ENCODE results near the gene GFOD1. TPM values are rescaled to one million over a fixed set of nuclear protein-coding genes. Genes with fewer than 3 reads are reported as not detected.

The GFOD1 gene
- total and polyA plus RNA-seq, 2 of the 4 experiments (the other 2 are of a cell fraction) = 1.8 to 3.4 TPM

GRCh38 chr6:13490402-13490801 is 3.0 kb upstream of the GFOD1 start:
- no peak overlapping the region for H2AK9ac ChIP-seq (replicated peaks; ENCODE audit: low read depth, low read length, poor library complexity)
- H4K5ac ChIP-seq (ENCODE audit: low read depth, low read length) = no peak overlapping the region
- TF ChIP-seq SMC3 (IDR thresholded peaks at IDR 0.05; ENCODE audit: low read depth, low read length) (no peak), BHLHE40 (IDR thresholded peaks at IDR 0.05; ENCODE audit: low read depth, low read length) (no peak), MAZ (IDR thresholded peaks at IDR 0.05; ENCODE audit: borderline replicate concordance, low read depth, low read length) (no peak), MAFK (IDR thresholded peaks at IDR 0.05; ENCODE audit: low read depth, low read length) (no peak), RAD21 (IDR thresholded peaks at IDR 0.05; ENCODE audit: low read length) (no peak), RCOR1 (IDR thresholded peaks at IDR 0.05; ENCODE audit: insufficient replicate concordance, low read length) (no peak), USF2 (IDR thresholded peaks at IDR 0.05; ENCODE audit: low read depth, low read length) (no peak), MXI1 (IDR thresholded peaks at IDR 0.05; ENCODE audit: borderline replicate concordance, low read depth, low read length) (no peak), RFX5 (IDR thresholded peaks at IDR 0.05; ENCODE audit: low read depth, low read length) (no peak), POLR2A (IDR thresholded peaks at IDR 0.05; ENCODE audit: low read depth, low read length) (no peak), NFE2L2 (IDR thresholded peaks at IDR 0.05; ENCODE audit: low read depth, low read length) (no peak), CEBPB (IDR thresholded peaks at IDR 0.05; ENCODE audit: low read depth, low read length) (no peak), CTCF (conservative IDR thresholded peaks at IDR 0.05; ENCODE audit: low read depth, low read length) (no peak), CHD1 (IDR thresholded peaks at IDR 0.05; ENCODE audit: low read depth, low read length) (no peak)
- TF ChIP-seq, protein P1, sequence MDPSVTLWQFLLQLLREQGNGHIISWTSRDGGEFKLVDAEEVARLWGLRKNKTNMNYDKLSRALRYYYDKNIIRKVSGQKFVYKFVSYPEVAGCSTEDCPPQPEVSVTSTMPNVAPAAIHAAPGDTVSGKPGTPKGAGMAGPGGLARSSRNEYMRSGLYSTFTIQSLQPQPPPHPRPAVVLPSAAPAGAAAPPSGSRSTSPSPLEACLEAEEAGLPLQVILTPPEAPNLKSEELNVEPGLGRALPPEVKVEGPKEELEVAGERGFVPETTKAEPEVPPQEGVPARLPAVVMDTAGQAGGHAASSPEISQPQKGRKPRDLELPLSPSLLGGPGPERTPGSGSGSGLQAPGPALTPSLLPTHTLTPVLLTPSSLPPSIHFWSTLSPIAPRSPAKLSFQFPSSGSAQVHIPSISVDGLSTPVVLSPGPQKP (IDR thresholded peaks at IDR 0.05; ENCODE audit: borderline replicate concordance, low read depth, low read length) = no peak
- peaks cover 0 to 13% of the 10 kb centered on the region in 2 experiments; a peak in 2 of 4 replicates for H3K79me1 ChIP-seq (ENCODE audit: low read depth in 1 of 2, low read length in 2 of 2)
- no peak for DNase-seq
- no peak for ATAC-seq (ENCODE audit: low read depth)
- no peak overlapping the region for H3K18ac ChIP-seq (ENCODE audit: low read depth, low read length)
- H3K14ac ChIP-seq (replicated peaks; ENCODE audit: low read depth, low read length) = no peak overlapping the region
- no peak overlapping the region for H2BK20ac ChIP-seq (ENCODE audit: low read depth, low read length)
- H3K4me3 ChIP-seq (ENCODE audit: insufficient read depth, low read depth, low read length) = no peak overlapping the region
- no peak overlapping the region for H4K91ac ChIP-seq (ENCODE audit: insufficient read depth, low read depth, low read length)
- dilution Hi-C loops (cut with HindIII; ENCODE audit: low sequenced_read_pairs, unreplicated experiment) = no loop called here
- 81% methylated on average over 2 of the region's 3 CpGs; no CpG with 5 or more reads in 1 of the 2 experiments for WGBS, 2 experiments (ENCODE audit: extremely low coverage in 2 of 2, insufficient read length in 1 of 2)
- ChIA-PET CTCF (interaction anchor here (0.8 kb wide), 1 partner anchor 17 kb away, joined by 3 read pairs; no protein-coding TSS in a partner anchor), POLR2A (ENCODE audit: unreplicated experiment) (no interaction called here)
- peaks cover 7% of the 10 kb centered on the region for H3K9me1 ChIP-seq (ENCODE audit: insufficient read depth, low read length)
- H4K8ac ChIP-seq (ENCODE audit: low read depth in 2 of 2, low read length in 2 of 2) = no peak overlapping the region
- intact Hi-C loops (cut with micrococcal nuclease) = no loop called here
- no TSS peak for BruUV-seq (replicated peaks)
- no peak overlapping the region for H3K56ac ChIP-seq (ENCODE audit: extremely low read depth, insufficient read depth, low read length)
- H3K9ac ChIP-seq (ENCODE audit: low read depth, low read length) = no peak overlapping the region
- no peak overlapping the region for H2BK15ac ChIP-seq (ENCODE audit: low read depth, low read length)
- no peak overlapping the region for H3K4ac ChIP-seq (ENCODE audit: low read depth, low read length)
- H4K20me1 ChIP-seq (ENCODE audit: insufficient read depth, low read length) = no peaks in the 10 kb centered on the region; the same call in 1 of the 2 replicates
- H3K9me3 ChIP-seq (ENCODE audit: control insufficient read depth, insufficient read depth, low read length) = no peaks in the 10 kb centered on the region
- no peak overlapping the region for H2BK5ac ChIP-seq (ENCODE audit: low read depth, low read length, poor library complexity, severe bottlenecking)
- H2AK5ac ChIP-seq (ENCODE audit: low read depth, low read length) = no peak overlapping the region
- no peaks in the 10 kb centered on the region for H3K27me3 ChIP-seq (ENCODE audit: control insufficient read depth, insufficient read depth, low read length)
- in situ Hi-C loops (cut with MboI; ENCODE audit: low sequenced_read_pairs) = no loop called here
- H3K4me1 ChIP-seq (ENCODE audit: control insufficient read depth, insufficient read depth, low read length) = peaks cover 8% of the 10 kb centered on the region
- no peak overlapping the region for H2BK120ac ChIP-seq (ENCODE audit: low read depth, low read length)
- no peak overlapping the region for H3K27ac ChIP-seq (ENCODE audit: insufficient read depth, low read length)
- H3K36me3 ChIP-seq (ENCODE audit: control insufficient read depth, insufficient read depth, low read length) = no peaks in the 10 kb centered on the region
- no peak overlapping the region for H3K4me2 ChIP-seq (ENCODE audit: low read depth, low read length)
- H2AFZ ChIP-seq (replicated peaks; ENCODE audit: low read length, poor library complexity) = no peak overlapping the region
- no peak overlapping the region for H3K23ac ChIP-seq (ENCODE audit: low read depth, low read length)
